H1 (cell line): ENCODE results near the gene CTNS. TPM values are rescaled to one million over a fixed set of nuclear protein-coding genes. Genes with fewer than 3 reads are reported as not detected.

ENCODE experiments used
- HDAC2 ChIP-seq, 2 experiments: fragments of 300-600 bp in 1 of 2; sonication (generic) in 1 of 2; IDR thresholded peaks; 2 replicates each; pipeline ENCODE4 v1.6.1; 2011 to 2012; ENCODE audit warnings: low read depth in 2 of 2, low read length in 2 of 2, mild to moderate bottlenecking in 2 of 2, moderate library complexity in 2 of 2, borderline replicate concordance in 1 of 2, inconsistent platforms in 1 of 2
- KDM4A ChIP-seq: IDR thresholded peaks from one replicate; pipeline ENCODE4 v1.7.1; 2012; ENCODE audit warnings: low read depth, mild to moderate bottlenecking, moderate library complexity, low read length, inconsistent platforms; ENCODE audit not compliant: severe bottlenecking
- SIRT6 ChIP-seq: IDR thresholded peaks from one replicate; pipeline ENCODE4 v1.7.1; 2012; ENCODE audit warnings: low read length, inconsistent platforms
- ZNF274 ChIP-seq: IDR thresholded peaks from 2 replicates; pipeline ENCODE4 v1.7.0; 2012; ENCODE audit warnings: low read length, borderline replicate concordance; ENCODE audit errors: extremely low read depth
- polyA plus RNA-seq, 7 experiments: library from polyadenylated mRNA; depleted of rRNA in 3 of 7; stranded (reverse) in 5 of 7; unstranded in 2 of 7; fragments of >200 nt in 5 of 7; fragments of 200-250 nt in 2 of 7; gene quantifications; 1 replicate in 5 of 7; 2 replicates in 1 of 7; 4 replicates in 1 of 7; pipeline versions ENCODE4 v1.2.1 to v1.2.3, GENCODE V29; 2011 to 2013; ENCODE audit warnings: missing spikeins in 2 of 7, mixed read lengths in 2 of 7
- total RNA-seq: library from RNA; stranded (reverse); fragmentation: NEBNext Ultra II Directional; extraction: Animal tissue kit (Norgen Biotek cat#: 25700); gene quantifications from 2 replicates; pipeline ENCODE4 v1.2.1, GENCODE V29; 2021

CTNS gene
- total and polyA plus RNA-seq, 2 of the 8 experiments (the other 6 are each of a cell fraction or from before 2014, with no cell fraction given) = 11.6 to 12.9 TPM

GRCh38 chr17:3592216-3592860, 44.2 kb upstream of the CTNS start (continued):
- TF ChIP-seq KDM4A (no peak), SIRT6 (no peak), ZNF274 (no peak), HDAC2 (IDR thresholded peaks at IDR 0.05; ENCODE audit: borderline replicate concordance in 1 of 2, low read depth in 2 of 2, low read length in 2 of 2) (no peak)
